K562 (cell line): Measurements from ENCODE around the gene SLC66A2. TPM values are rescaled to one million over a fixed set of nuclear protein-coding genes. Genes with fewer than 3 reads are reported as not detected.

Experiments
- ATAC-seq: fragments of 200-7000 bp; cut with Tn5 transposase; 3 replicates; pipeline ENCODE4 v1.9.1; 2020; ENCODE audit warnings: moderate library complexity
- BruUV-seq: library from RNA; stranded (reverse); fragments of 400-500 nt; replicated peaks from 2 replicates; lab custom pipeline; 2021; lab: Mats Ljungman, UMichigan
- CTCF ChIA-PET: fragments of 300-600 bp; formaldehyde crosslinking; extraction: SDS; loops from one replicate; lab custom pipeline; 2021; ENCODE audit warnings: low intra/inter-chr PET ratio; lab: Yijun Ruan, JAX
- POLR2A ChIA-PET: fragments of 300-600, 350-650 bp; sonication (Branson Sonifier 250); formaldehyde crosslinking; extraction: SDS; loops from one replicate; lab custom pipeline; 2021; ENCODE audit warnings: antibody characterized with exemption, inconsistent platforms; lab: Yijun Ruan, JAX
- DNase-seq, 4 experiments: peaks; one replicate each; pipeline versions ENCODE4 v3.0.0 to v3.0.0-alpha.2; 2011 to 2018; ENCODE audit warnings: low spot score in 3 of 4, mixed read lengths in 3 of 4; ENCODE audit errors: extremely low read depth in 1 of 4
- FAIRE-seq: peaks from 2 replicates; lab custom pipeline; 2011; peaks lifted over from hg19 to GRCh38; lab: Jason Lieb, UNC
- H2AFZ ChIP-seq: 2 replicates; pipeline ENCODE4 v1.6.0; 2011; ENCODE audit warnings: low read depth, low read length, control low read depth, inconsistent platforms
- H3K27ac ChIP-seq: fragments of 200-600 bp; 3 replicates; pipeline ENCODE4 v1.8.0; 2011; ENCODE audit warnings: low read depth, mild to moderate bottlenecking, control low read depth, inconsistent platforms, low read length, moderate library complexity, mixed read lengths; ENCODE audit errors: extremely low read depth
- H3K27me3 ChIP-seq, 2 experiments: fragments of 300-600 bp in 1 of 2; 2 replicates in 1 of 2; 3 replicates in 1 of 2; pipeline versions ENCODE4 v1.6.0 to v1.8.0; 2011; ENCODE audit warnings: inconsistent platforms in 2 of 2, low read length in 2 of 2, mild to moderate bottlenecking in 1 of 2, mixed read lengths in 1 of 2, moderate library complexity in 1 of 2; ENCODE audit not compliant: control insufficient read depth in 2 of 2, insufficient read depth in 2 of 2
- H3K36me3 ChIP-seq: fragments of 300-600 bp; 3 replicates; pipeline ENCODE4 v1.8.0; 2011; ENCODE audit warnings: mild to moderate bottlenecking, low read length, inconsistent platforms; ENCODE audit not compliant: control insufficient read depth, insufficient read depth
- H3K4me1 ChIP-seq, 2 experiments: fragments of 200-600 bp in 1 of 2; replicated peaks in 1 of 2; 2 replicates in 1 of 2; 3 replicates in 1 of 2; pipeline versions ENCODE4 v1.5.1 to v1.8.0; 2011; ENCODE audit warnings: inconsistent platforms in 2 of 2, low read length in 2 of 2, mild to moderate bottlenecking in 1 of 2, mixed read lengths in 1 of 2, moderate library complexity in 1 of 2; ENCODE audit not compliant: control insufficient read depth in 2 of 2, insufficient read depth in 2 of 2
- H3K4me2 ChIP-seq: 2 replicates; pipeline ENCODE4 v1.6.1; 2011; ENCODE audit warnings: low read length, control low read depth, inconsistent platforms, mixed read lengths; ENCODE audit not compliant: insufficient read depth
- H3K4me3 ChIP-seq: fragments of 200-600 bp; sonication (generic), shearing (Covaris generic); 2 replicates; pipeline ENCODE4 v1.5.1; 2016; ENCODE audit warnings: control low read depth, inconsistent platforms
- H3K79me2 ChIP-seq: fragments of 200-600 bp; 3 replicates; pipeline ENCODE4 v1.8.0; 2011; ENCODE audit warnings: low read length, inconsistent platforms; ENCODE audit not compliant: control insufficient read depth, insufficient read depth
- H3K9ac ChIP-seq, 2 experiments: 2 replicates each; pipeline versions ENCODE4 v1.6.0 to v1.6.1; 2011; ENCODE audit warnings: low read depth in 2 of 2, low read length in 2 of 2, control low read depth in 1 of 2, inconsistent platforms in 1 of 2, mild to moderate bottlenecking in 1 of 2, mixed read lengths in 1 of 2; ENCODE audit not compliant: insufficient read depth in 1 of 2
- H3K9me1 ChIP-seq: one replicate; pipeline ENCODE4 v1.6.0; 2011; ENCODE audit warnings: inconsistent platforms, mild to moderate bottlenecking, low read length, moderate library complexity; ENCODE audit not compliant: control insufficient read depth, insufficient read depth
- H3K9me3 ChIP-seq: replicated peaks from 2 replicates; pipeline ENCODE4 v1.5.1; 2011; ENCODE audit warnings: low read depth, low read length, inconsistent platforms; ENCODE audit not compliant: control insufficient read depth, insufficient read depth
- H4K20me1 ChIP-seq: replicated peaks from 2 replicates; pipeline ENCODE4 v1.6.1; 2011; ENCODE audit warnings: low read length, inconsistent platforms, mixed read lengths; ENCODE audit not compliant: control insufficient read depth, insufficient read depth
- ATF1 ChIP-seq, 2 experiments: fragments of 450-650 bp in 1 of 2; IDR thresholded peaks; 2 replicates each; pipeline ENCODE4 v1.6.1; 2016; ENCODE audit warnings: missing compliant biosample characterization in 1 of 2, missing genetic modification characterization in 1 of 2
- CBFB ChIP-seq: sonication (generic); formaldehyde crosslinking; IDR thresholded peaks from 2 replicates; pipeline ENCODE4 v1.4.0; 2020; ENCODE audit warnings: mild to moderate bottlenecking, missing genetic modification reagents
- FOS ChIP-seq: IDR thresholded peaks from 3 replicates; pipeline ENCODE4 v1.6.1; 2011; ENCODE audit not compliant: insufficient read length; ENCODE audit errors: extremely low read depth
- KLF6 ChIP-seq: fragments of 250-450 bp; sonication (Bioruptor Pico); IDR thresholded peaks from 2 replicates; pipeline ENCODE4 v1.4.0; 2020; ENCODE audit warnings: mild to moderate bottlenecking, moderate library complexity, borderline replicate concordance
- L3MBTL2 ChIP-seq: fragments of 450-650 bp; IDR thresholded peaks from 2 replicates; pipeline ENCODE4 v1.6.1; 2016; ENCODE audit warnings: mild to moderate bottlenecking, moderate library complexity
- LEF1 ChIP-seq: fragments of 450-650 bp; IDR thresholded peaks from 2 replicates; pipeline ENCODE4 v1.6.1; 2016; ENCODE audit warnings: mild to moderate bottlenecking
- MCM2 ChIP-seq: fragments of 450-650 bp; IDR thresholded peaks from 2 replicates; pipeline ENCODE4 v1.6.1; 2017; ENCODE audit warnings: low read depth, mild to moderate bottlenecking
- NFATC3 ChIP-seq: fragments of 450-650 bp; IDR thresholded peaks from 2 replicates; pipeline ENCODE4 v1.6.1; 2017; ENCODE audit warnings: mild to moderate bottlenecking
- POLR2A ChIP-seq: fragments of 450-650 bp; conservative IDR thresholded peaks from 2 replicates; pipeline ENCODE4 v1.6.1; 2016
- PRMT5 ChIP-seq: sonication (generic); formaldehyde crosslinking; IDR thresholded peaks from 2 replicates; pipeline ENCODE4 v1.5.0; 2020; ENCODE audit warnings: missing genetic modification reagents
- PURB ChIP-seq: sonication (generic); formaldehyde crosslinking; IDR thresholded peaks from 2 replicates; pipeline ENCODE4 v1.9.0; 2021; ENCODE audit warnings: low read depth, mild to moderate bottlenecking, missing genetic modification reagents
- SAFB2 ChIP-seq: fragments of 200-400 bp; formaldehyde crosslinking; IDR thresholded peaks from 2 replicates; pipeline ENCODE4 v1.6.1; 2018; ENCODE audit warnings: borderline replicate concordance, low read length, low read depth, moderate library complexity; ENCODE audit not compliant: severe bottlenecking
- SRSF9 ChIP-seq: fragments of 200-400 bp; formaldehyde crosslinking; IDR thresholded peaks from 2 replicates; pipeline ENCODE4 v1.6.1; 2017; ENCODE audit warnings: low read depth, low read length, borderline replicate concordance
- SUPT5H ChIP-seq: fragments of 450-650 bp; IDR thresholded peaks from 2 replicates; pipeline ENCODE4 v1.6.1; 2016
- TAL1 ChIP-seq: fragments of 450-650 bp; IDR thresholded peaks from 2 replicates; pipeline ENCODE4 v1.6.1; 2016; ENCODE audit warnings: mild to moderate bottlenecking
- ZNF124 ChIP-seq: sonication (generic); formaldehyde crosslinking; IDR thresholded peaks from 2 replicates; pipeline ENCODE4 v1.8.1; 2022; ENCODE audit warnings: missing genetic modification reagents
- ZNF668 ChIP-seq: fragments of 250-450 bp; sonication (Bioruptor Pico); IDR thresholded peaks from 2 replicates; pipeline ENCODE4 v1.8.0; 2022; ENCODE audit warnings: mild to moderate bottlenecking, inconsistent platforms
- WGBS: fragments of 100-300 bp; shearing (Covaris generic); methylation state at CpG from one replicate; pipeline ENCODE4 v1.1.6; 2016; ENCODE audit warnings: low coverage, mixed read lengths; ENCODE audit not compliant: insufficient coverage; ENCODE audit errors: missing lambda C conversion rate; 5-methylcytosine and 5-hydroxymethylcytosine counted together
- in situ Hi-C: fragments of 300-500 bp; cut with MboI; formaldehyde crosslinking; loops from 4 replicates; pipeline ENCODE4 v1.15.0; 2018; ENCODE audit warnings: inconsistent platforms, mixed read lengths
- intact Hi-C: fragments of 100-400 bp; cut with micrococcal nuclease; formaldehyde crosslinking; loops from 2 replicates; pipeline ENCODE4 v1.14.2; 2022
- polyA plus RNA-seq, 8 experiments: library from polyadenylated mRNA; depleted of rRNA in 4 of 8; stranded (reverse) in 5 of 8; unstranded in 3 of 8; fragments of >200 nt; fragmentation: Nextera tagmentation in 2 of 8; fragmentation: Illumina TruSeq in 1 of 8; extraction: Ambion mirVana in 2 of 8; extraction: Trizol in 1 of 8; gene quantifications; 2 replicates each; pipeline versions ENCODE4 v1.2.1 to v1.2.3, GENCODE V29; 2011 to 2014; ENCODE audit warnings: inconsistent platforms in 1 of 8, missing spikeins in 1 of 8
- total RNA-seq, 7 experiments: library from RNA; depleted of rRNA in 6 of 7; stranded (reverse); fragments of >200 nt in 6 of 7; fragmentation: Illumina TruSeq in 2 of 7; extraction: Trizol in 2 of 7; gene quantifications; 2 replicates each; pipeline versions ENCODE4 v1.2.1 to v1.2.3, GENCODE V29; 2011 to 2021; ENCODE audit warnings: low replicate concordance in 1 of 7
- TF ChIP-seq, protein P1 (sequence below): fragments of 450-650 bp; IDR thresholded peaks from 2 replicates; pipeline ENCODE4 v1.6.1; 2016; ENCODE audit warnings: antibody characterized with exemption
- TF ChIP-seq, protein P2 (sequence below): fragments of 200-800 bp; sonication (Bioruptor generic); IDR thresholded peaks from 2 replicates; pipeline ENCODE4 v1.6.1; 2017; ENCODE audit warnings: missing genetic modification characterization, missing compliant biosample characterization

Gene SLC66A2
- total and polyA plus RNA-seq, 9 of the 15 experiments (the other 6 are each of a cell fraction or from before 2014, with no cell fraction given) = 0.25 to 17.5 (median 5.6) TPM

DNA sequence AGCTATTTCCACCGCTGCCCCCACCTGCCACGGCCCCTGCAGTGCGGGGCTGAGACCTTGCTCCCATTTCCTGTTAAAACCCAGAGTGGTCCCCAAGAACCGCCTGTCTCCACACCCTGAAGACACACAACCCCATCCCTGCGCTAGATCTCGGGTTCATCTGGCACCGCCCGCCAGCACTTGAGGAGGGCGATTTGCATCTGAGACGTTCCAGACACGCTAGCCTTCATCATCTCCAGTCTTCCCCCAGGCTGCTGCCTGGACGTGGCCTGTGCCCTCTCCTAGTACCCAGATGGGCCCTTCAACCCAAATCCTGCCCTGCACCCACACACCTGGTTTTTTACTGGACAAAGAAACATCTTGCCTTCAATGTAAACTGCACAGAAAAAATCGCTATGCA, 49.8 kb downstream of the SLC66A2 start:
- Histone ChIP-seq H3K9me3 (peaks cover 2% of the 10 kb centered on the region), H3K9me1 (no peaks in the 10 kb centered on the region), H4K20me1 (no peaks in the 10 kb centered on the region), H2AFZ (no peak overlapping the region), H3K4me3 (no peak overlapping the region), H3K4me2 (no peak overlapping the region), H3K27me3 (no peaks in the 10 kb centered on the region), H3K36me3 (no peaks in the 10 kb centered on the region), H3K27ac (no peak overlapping the region), H3K4me1 (peaks cover 0 to 4% of the 10 kb centered on the region in 2 experiments; a peak in 1 of 5 replicates), H3K9ac (no peak overlapping the region), H3K79me2 (no peaks in the 10 kb centered on the region)
- in situ Hi-C loops = no loop called here
- TF ChIP-seq ZNF124 (CRISPR knock-in tag) = no peak
- no peak for TF ChIP-seq TAL1
- TF ChIP-seq ATF1 (CRISPR knock-in tag; IDR thresholded peaks at IDR 0.05) = no peak
- no peak for TF ChIP-seq ATF1 (tag; IDR thresholded peaks at IDR 0.05)
- TF ChIP-seq CBFB = no peak
- no peak for TF ChIP-seq POLR2A
- no peak for TF ChIP-seq SRSF9
- TF ChIP-seq KLF6 = no peak
- TF ChIP-seq SAFB2 = no peak
- TF ChIP-seq, protein P1, sequence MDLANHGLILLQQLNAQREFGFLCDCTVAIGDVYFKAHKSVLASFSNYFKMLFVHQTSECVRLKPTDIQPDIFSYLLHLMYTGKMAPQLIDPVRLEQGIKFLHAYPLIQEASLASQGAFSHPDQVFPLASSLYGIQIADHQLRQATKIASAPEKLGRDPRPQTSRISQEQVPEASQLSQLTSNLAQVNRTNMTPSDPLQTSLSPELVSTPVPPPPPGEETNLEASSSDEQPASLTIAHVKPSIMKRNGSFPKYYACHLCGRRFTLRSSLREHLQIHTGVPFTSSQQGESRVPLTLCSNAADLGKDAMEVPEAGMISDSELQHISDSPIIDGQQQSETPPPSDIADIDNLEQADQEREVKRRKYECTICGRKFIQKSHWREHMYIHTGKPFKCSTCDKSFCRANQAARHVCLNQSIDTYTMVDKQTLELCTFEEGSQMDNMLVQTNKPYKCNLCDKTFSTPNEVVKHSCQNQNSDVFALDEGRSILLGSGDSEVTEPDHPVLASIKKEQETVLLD = no peak
- no peak for TF ChIP-seq NFATC3
- no peak for TF ChIP-seq LEF1
- no peak for TF ChIP-seq PURB (CRISPR knock-in tag)
- no peak for TF ChIP-seq L3MBTL2
- no peak for TF ChIP-seq ZNF668 (CRISPR knock-in tag)
- TF ChIP-seq PRMT5 (CRISPR knock-in tag) = no peak
- TF ChIP-seq, protein P2, sequence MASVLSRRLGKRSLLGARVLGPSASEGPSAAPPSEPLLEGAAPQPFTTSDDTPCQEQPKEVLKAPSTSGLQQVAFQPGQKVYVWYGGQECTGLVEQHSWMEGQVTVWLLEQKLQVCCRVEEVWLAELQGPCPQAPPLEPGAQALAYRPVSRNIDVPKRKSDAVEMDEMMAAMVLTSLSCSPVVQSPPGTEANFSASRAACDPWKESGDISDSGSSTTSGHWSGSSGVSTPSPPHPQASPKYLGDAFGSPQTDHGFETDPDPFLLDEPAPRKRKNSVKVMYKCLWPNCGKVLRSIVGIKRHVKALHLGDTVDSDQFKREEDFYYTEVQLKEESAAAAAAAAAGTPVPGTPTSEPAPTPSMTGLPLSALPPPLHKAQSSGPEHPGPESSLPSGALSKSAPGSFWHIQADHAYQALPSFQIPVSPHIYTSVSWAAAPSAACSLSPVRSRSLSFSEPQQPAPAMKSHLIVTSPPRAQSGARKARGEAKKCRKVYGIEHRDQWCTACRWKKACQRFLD (CRISPR knock-in tag) = no peak
- no peak for TF ChIP-seq SUPT5H
- TF ChIP-seq FOS = no peak
- TF ChIP-seq MCM2 = no peak
- FAIRE-seq = no peak
- 97% methylated on average over 9 of the region's 13 CpGs for WGBS
- DNase-seq = no peak
- ATAC-seq = no peak
- no TSS peak for BruUV-seq
- ChIA-PET POLR2A (no interaction called here), CTCF (no interaction called here)
- intact Hi-C loops = no loop called here
